ENCODE data around the gene LRRFIP1. TPM values are rescaled to one million over a fixed set of nuclear protein-coding genes. Genes with fewer than 3 reads are reported as not detected.

Gene LRRFIP1
- total and polyA plus RNA-seq, 12 donors: 91.5 to 132 (median 110) TPM

DNA sequence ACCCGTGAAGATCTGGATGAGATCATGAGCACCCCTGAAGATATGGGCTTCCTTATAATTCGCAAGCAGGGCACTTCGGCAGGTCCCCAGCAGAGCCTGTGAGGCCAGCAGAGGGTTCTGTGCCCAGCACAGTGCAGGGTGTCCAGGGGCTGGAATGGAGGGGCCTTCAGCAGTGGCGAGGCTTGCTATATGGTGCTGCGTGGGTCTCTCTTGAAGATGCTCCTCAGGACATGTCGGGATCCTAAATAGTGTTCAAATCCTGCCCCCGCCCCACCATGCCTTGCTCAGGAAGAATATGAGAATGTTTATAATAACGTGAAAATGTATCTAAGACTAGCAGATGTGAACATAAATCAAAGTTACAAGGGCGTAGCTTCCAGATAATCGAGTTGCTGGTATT, 110.9 kb downstream of the LRRFIP1 start:
- intact Hi-C loops (cut with DNase I): loop anchor here in 4 of 10 donors (5.0 kb wide), 3 partner anchors 36 to 46 kb away; no protein-coding TSS in a partner anchor
- DNase-seq (no peak), ATAC-seq (no peak)
- WGBS, 2 donors: 93 to 95% methylated on average over 10 of the region's 10 CpGs
- Histone ChIP-seq H3K9me3 (no peaks in the 10 kb centered on the region), H3K4me3 (no peak overlapping the region), H3K36me3 (peaks cover 0 to 58% (median 0%) of the 10 kb centered on the region in 9 donors), H3K27ac (peak overlapping the region in 9 of 10 donors; percentile 33 to 93 (median 83)), H3K27me3 (no peaks in the 10 kb centered on the region), H3K4me1 (peaks cover 35 to 100% (median 94%) of the 10 kb centered on the region in 9 donors)
- TF ChIP-seq CTCF (IDR thresholded peaks at IDR 0.05): no peak

DNA sequence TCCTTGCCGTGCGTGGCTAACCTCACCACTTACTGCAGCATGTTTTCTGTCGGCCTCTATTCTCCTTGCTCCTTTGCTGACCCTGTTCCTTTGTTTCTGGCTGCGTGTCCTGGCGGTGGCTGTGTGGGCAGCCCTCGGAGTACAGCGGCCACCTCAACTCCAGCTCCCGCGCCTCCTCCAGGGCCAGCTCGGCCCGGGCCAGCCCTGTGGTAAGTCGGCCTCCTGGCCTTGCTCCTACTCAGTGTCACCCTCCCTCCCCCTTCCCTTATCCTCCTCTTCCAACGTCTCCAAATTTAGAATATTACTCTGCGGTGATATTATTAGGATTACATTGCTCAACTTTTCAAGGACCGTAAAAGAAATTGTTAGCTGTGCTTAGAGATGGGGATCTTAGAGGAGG, 111.7 kb downstream of the LRRFIP1 start:
- 17 to 27% methylated on average over 15 of the region's 15 CpGs for WGBS, 2 donors
- peak in 3 of 9 donors; percentile 15 to 32 (median 29) for TF ChIP-seq CTCF (IDR thresholded peaks at IDR 0.05)
- H3K36me3 ChIP-seq: peaks cover 0 to 61% (median 0%) of the 10 kb centered on the region in 9 donors
- no peaks in the 10 kb centered on the region for H3K9me3 ChIP-seq
- peak overlapping the region; percentile 37 to 93 (median 82) for H3K27ac ChIP-seq
- peaks cover 32 to 100% (median 94%) of the 10 kb centered on the region in 9 donors for H3K4me1 ChIP-seq
- ATAC-seq: peak; percentile 86 to 95 (median 90)
- DNase-seq: peak; percentile 73 to 75
- intact Hi-C loops (cut with DNase I): loop anchor here in 4 of 10 donors (5.0 kb wide), 3 partner anchors 37 to 47 kb away; no protein-coding TSS in a partner anchor
- H3K4me3 ChIP-seq: peak overlapping the region in 3 of 10 donors; percentile 10 to 18 (median 10)
- H3K27me3 ChIP-seq: no peaks in the 10 kb centered on the region

DNA sequence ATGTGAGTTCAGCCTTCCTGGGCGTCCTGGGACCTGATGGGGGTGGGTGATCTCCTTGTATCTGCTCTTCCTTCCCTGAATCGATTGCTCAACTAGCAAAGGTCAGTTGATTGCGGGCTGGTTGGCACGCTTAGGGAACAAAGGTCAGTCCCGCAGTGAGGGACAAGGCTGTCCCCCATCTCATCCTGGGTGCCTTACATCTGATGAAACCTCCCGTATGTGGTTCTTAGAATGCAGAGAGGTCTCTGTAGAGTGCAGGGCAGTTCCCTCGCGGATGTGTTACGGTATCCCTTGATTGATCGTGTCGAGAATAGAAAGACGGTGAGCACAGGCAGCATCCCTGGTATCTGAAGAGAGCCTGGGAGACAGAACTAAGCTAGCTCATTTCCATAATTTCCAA, 114.8 kb downstream of the LRRFIP1 start:
- peak overlapping the region in 5 of 10 donors; percentile 4 to 51 (median 25) for H3K27ac ChIP-seq
- 88 to 92% methylated on average over 12 of the region's 12 CpGs for WGBS, 2 donors
- H3K36me3 ChIP-seq: peaks cover 0 to 41% (median 3%) of the 10 kb centered on the region in 9 donors
- DNase-seq (no peak), ATAC-seq (no peak)
- peaks cover 24 to 87% (median 79%) of the 10 kb centered on the region in 9 donors for H3K4me1 ChIP-seq
- intact Hi-C loops (cut with DNase I): loop anchor here in 6 of 10 donors (5.0 to 10.0 kb wide), 4 partner anchors 140 to 230 kb away; no protein-coding TSS in a partner anchor
- H3K9me3 ChIP-seq: no peaks in the 10 kb centered on the region
- TF ChIP-seq CTCF (IDR thresholded peaks at IDR 0.05): no peak
- no peaks in the 10 kb centered on the region for H3K27me3 ChIP-seq
- no peak overlapping the region for H3K4me3 ChIP-seq

DNA sequence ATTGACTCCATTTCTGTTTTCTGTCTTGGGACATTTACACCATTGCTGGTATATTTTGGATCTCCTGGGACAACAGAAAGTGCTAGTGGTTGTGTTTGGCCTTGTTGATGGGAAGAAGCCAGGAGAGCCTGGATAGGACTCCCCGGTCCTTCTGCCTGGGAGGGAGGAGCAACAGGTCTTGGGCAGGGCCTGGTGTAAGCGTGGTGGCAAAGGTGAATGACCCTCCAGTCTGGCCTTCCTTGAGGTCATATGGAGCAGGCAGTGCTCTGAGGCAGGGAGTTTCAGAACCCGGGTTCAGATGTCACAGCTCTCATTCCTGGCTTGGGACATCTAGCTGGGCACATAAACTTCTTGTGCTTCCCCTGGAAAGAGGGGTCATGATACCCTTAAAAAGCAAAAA, 115.2 kb downstream of the LRRFIP1 start:
- intact Hi-C loops (cut with DNase I): loop anchor here in 6 of 10 donors (5.0 to 10.0 kb wide), 4 partner anchors 140 to 230 kb away; no protein-coding TSS in a partner anchor
- Histone ChIP-seq H3K27me3 (no peaks in the 10 kb centered on the region), H3K9me3 (no peaks in the 10 kb centered on the region), H3K4me1 (peaks cover 24 to 83% (median 75%) of the 10 kb centered on the region in 9 donors), H3K27ac (peak overlapping the region in 6 of 10 donors; percentile 4 to 55 (median 29)), H3K4me3 (no peak overlapping the region), H3K36me3 (peaks cover 0 to 41% (median 3%) of the 10 kb centered on the region in 9 donors)
- ATAC-seq (no peak), DNase-seq (no peak)
- no peak for TF ChIP-seq CTCF (IDR thresholded peaks at IDR 0.05)
- WGBS, 2 donors: 86 to 87% methylated on average over 3 of the region's 3 CpGs
